Stimulated activated CD8-positive, alpha-beta memory T cell treated with anti-CD3 and anti-CD28 coated beads, Interleukin-4, amount 100 ng/mL, for 24 hours (primary cell): Measurements from ENCODE around the gene TUBB1.
"Not testable (repeated sequence)": the region's sequence is repeated elsewhere in the genome, so short reads cannot be mapped to it uniquely, and the experiment has no call there.

ENCODE experiments used
- DNase-seq: peaks from one replicate; pipeline ENCODE4 v3.0.0-alpha.2; 2020; ENCODE audit warnings: low read depth

The TUBB1 gene

GRCh38 chr20:59006167-59006863 is 12.9 kb upstream of the TUBB1 start:
- DNase-seq, result no peak

- DNase-seq, result no peak
These were observed 12.2 kb upstream of the TUBB1 start, which contains the start of gene CTSZ for GRCh38 chr20:59006864-59007664. Gene CTSZ, minus strand, starts transcription at chr20:59007254. Its CDS starts 126 bp downstream, at chr20:59007128.

DNA sequence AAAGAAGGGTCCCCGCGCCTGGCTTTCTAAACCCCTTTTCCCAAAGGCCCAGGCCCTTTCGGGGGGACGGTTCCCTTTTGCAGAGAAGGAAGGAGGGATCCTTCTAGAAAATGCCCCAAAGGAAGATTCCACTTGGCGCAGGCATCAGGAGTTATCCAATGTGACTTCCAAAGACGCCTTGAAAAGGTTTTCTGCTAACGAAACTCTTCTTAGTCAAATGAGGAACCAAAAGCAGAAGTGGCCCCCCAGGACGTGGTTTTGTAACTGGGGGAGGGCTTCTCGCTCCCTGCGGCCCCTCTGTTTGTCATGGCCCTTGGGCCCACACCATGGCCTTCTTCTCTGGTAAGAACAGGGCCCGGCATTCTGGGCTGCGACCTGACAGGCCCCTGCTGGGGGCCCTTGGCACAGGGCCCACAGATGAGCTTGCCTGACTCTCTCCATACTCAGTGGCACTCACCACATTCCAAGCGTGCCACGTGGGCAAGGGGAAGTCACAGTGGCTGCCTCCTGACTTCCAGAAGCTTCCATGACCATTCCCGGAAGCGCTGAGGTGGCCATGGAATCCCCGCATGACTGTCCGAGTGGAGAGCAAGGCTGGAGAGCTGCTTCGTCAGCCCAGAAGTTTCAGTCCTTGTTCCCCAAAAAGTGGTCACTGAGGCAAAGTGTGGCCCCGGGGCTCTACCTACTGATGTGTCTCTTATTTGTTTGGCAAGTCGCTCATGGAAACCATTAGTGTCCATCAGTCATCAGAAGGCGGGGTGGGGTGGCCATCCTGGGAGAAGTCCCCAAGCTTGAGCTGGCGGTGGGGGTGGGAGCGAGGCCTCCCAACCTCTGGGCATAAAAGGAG is 11.3 kb upstream of the TUBB1 start:
- DNase-seq, result no peak

- DNase-seq, result no peak
These were observed 10.4 kb upstream of the TUBB1 start for GRCh38 chr20:59008715-59009336.

DNA sequence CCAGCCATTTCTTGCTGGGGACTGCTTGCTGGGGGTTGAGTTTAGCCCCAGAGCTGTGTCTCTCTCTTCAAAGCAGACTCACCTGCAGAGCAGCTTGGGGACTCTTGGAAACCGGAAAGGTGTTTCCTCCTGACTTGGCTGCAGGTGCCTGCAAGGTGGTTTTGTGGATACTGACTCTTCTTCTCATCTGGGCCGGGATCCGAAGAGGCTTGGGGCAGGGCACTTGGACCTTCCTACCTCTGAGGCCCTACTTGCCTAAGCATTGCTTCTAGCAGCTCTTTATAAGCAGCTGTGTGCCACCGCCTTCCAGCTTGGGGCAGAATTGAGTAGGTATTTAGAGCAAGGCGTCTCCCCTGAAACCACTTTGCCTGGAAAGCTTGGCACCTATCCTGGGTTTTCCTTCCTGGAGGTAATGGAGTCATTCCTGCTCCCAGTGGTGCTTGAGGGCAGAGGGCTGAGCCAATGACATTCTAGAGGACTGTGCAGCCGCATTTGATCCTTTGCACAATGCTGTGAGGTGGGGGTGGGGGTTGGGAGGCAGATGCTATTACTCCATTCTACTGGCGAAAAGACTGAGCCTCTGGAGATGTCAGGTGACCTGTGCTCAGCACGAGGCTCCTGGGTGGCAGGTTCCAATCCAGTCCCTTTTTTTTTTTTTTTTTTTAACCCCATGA is 8.8 kb upstream of the TUBB1 start:
- no peak for DNase-seq

- no peak for DNase-seq
These were observed 8.0 kb upstream of the TUBB1 start for GRCh38 chr20:59010995-59011873.

- not testable (repeated sequence) for DNase-seq
These were observed 7.4 kb upstream of the TUBB1 start for GRCh38 chr20:59011874-59012157.

DNA sequence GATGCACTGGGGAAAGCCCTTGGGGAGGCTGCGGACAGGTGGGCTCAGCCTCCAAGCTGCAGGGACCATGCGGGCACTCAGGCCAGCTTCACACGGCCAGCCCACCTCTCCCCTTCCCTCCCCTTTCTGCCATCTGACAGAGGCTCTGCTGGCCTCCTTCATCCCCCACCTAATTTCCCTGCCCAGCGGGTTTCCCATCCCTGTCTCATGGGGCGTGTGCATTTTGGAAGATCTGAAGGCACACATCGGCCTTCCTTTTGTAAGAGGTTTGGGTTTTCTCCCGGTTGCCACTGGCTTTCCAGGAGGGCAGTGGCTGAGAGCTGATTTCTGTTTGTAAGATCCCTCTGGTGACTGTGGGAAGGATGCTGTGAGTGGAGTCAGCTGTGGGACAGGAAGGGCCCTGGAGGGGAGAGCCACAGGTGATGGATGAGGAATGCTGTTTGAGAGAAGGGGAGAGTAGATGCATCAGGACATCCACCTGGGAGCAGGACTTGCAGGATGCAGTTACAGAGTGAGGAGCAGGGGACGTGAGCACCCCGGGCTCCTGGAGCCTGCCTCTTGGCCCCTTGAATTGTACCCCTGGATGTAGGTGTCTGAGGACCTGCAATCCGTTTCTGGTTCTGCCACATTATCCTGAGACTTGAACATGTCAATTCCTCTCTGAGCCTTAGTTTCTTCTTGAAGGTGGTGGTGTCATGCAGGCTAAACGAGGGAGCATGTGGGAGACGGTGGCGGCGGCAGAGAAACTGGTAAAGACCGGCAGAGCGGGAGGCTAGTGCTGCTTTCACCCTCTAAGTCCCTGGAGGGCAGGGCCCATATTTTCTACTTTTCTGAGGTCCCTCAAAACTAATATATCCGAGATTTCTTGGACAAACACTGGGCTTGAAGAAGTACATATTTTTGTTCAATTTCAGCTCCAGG is 5.9 kb upstream of the TUBB1 start:
- no peak for DNase-seq

DNA sequence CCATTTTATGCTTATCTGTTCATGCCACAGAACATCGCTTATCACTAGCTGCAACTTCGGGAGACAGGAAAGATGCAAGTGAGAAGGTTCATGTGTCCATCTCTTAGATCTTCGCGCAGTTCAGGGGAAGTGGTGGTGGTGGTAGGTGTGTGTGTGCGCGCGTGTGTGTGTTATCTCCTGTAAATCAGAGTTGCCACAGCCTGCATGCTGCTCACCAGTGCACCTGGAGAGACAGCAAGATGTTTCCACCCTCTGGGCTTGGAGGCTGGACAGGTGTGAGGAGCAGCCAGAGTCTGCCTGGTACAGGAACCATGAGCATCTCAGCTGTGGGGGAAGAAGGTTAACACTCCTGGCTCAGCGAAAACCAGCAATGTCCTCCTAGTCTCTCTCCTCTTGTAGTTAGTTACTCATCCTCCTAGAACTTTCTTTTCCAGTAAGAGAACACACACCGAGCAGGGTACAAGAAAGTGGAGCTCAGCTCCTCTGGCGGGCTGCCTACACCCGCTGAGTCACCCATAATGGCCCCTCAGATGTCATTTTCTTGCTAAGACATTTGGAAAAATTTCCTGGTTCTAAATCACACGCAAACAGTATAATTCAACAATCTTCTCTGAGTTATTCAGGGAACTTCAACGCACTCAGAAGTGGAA is 5.1 kb upstream of the TUBB1 start:
- no peak for DNase-seq

DNA sequence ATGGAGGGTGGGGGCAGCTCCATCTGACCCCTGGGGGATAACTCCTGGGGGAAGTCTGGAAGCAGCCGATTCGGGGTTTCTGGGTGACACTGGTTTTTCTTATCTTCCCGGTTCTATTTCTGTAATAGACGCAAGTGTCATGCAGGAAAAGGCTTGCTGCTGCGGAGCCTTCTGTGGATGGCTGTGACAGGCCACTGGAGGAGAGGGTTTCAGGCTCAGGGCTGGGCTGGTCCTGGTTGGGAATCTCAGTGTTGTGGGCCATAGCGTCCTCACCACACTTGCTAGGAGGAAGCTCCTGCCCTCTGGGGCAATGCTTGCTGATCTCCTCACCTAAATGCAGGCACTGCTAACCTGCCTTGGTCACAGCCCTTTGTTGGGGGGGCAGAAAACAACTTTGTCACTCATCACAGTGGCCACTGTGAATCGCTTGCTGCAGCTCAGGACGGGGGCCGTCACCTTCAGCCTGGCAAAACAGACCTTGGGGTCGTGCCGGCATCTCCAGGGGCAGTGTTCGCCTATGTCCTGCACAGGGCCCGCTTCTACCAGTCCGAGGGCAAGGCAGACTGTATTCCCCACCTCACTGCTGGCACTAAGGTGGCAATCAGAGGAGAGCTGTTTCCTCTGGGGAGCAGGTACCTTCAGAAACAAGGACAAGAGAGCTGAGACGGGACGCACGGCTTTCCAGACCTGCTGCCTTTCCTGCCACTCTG is 4.4 kb upstream of the TUBB1 start:
- no peak for DNase-seq

DNA sequence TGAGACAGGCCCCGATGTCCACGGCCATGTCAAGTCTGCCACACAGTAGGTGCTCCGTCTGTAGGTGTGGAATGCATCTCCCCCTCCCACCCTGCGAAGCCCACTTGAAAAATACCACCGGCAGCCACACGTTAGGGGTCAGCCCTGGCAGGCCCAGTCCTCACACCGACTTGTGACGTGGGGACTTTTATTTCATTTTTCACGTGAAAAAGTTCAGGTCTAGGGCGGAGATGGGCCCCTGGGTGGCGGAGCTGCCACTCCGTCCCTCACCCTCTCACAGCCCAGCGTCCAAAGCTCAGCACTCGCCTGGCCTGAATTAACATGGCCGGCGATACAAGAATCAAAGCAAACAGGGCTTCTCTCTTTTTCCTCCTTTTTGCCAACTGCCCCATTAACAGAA is 3.8 kb upstream of the TUBB1 start:
- no peak for DNase-seq

DNA sequence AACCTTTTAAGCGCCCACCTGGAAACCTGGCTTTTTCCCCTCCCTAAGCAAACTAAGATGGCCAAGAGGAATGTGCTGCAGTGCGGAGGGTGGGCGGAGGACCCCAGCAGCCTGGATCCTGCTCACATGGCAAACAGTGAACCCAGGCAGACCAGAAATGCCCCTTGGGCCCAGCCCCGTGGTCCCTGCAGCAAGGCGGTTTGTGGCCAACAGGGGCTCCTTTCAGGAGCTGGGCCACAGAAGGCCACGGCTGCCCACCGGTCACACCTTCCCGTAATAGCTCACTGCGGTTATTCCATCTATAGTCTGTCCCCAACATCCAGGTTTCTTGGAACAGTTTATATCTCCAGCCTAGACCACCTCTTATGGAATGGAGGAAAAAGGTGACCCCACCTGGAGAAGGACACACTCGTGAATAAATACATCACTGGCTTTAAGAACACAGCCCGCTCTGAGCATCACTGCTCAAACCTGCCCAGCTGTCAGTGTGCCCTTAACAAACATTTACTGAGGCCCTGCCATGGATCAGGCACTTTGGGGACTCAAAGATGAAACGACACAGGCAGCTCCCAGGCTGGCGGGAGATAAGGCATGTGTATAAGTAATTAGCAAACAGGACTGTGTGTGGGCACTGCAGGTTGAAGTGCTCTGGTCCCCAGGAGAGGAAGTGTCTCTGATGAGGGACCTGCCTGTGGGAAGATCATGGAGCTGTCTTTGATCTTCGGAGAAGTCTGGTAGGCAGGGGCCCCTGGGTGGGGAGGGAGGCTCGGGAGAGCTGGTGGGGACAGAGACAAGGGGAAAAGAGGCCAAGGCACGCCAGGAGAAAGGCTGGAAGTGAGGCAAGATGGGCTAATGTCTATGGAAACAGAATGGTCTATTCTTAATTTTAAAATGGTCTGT is 3.2 kb upstream of the TUBB1 start:
- DNase-seq, result no peak

GRCh38 chr20:59016795-59017492 is 2.3 kb upstream of the TUBB1 start:
- no peak for DNase-seq

DNA sequence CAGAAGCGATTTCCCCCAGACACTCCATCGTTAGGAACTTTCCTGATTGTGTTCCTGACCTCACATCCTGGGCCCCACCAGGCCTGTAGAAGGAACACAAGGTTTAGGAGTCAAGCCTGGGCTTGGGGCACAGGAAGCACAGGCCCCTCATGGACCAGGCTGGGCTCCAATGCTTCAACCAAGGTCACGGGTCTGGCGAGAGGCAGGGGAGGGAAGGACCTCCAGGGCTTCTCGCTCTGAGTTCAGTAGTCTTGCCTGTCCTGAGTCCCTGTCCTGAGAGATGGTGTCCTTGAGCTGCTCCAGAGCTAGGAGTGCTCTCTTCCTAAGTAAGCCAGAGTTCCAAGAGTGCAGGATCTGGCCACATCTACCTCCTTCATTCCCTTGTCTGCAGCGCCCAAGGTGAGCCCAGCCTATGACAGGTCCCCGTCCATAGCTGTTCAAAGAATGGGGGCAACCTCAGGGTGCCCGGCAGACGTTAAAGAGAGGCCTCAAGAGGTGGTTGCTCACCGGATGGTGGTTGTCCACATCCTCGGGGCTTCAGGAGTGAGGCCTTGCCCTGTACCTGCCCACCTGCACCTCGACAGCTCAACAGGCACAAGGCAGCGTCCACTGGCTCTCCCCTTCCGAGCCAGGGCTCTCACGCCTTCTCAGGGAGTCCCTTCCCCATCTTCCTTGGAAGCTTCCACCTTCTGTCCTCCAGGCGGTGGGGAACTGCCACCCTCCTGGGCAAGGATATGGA is 1.6 kb upstream of the TUBB1 start:
- DNase-seq, result no peak

GRCh38 chr20:59018817-59019216 is 412 bp upstream of the TUBB1 start:
- no peak for DNase-seq

DNA sequence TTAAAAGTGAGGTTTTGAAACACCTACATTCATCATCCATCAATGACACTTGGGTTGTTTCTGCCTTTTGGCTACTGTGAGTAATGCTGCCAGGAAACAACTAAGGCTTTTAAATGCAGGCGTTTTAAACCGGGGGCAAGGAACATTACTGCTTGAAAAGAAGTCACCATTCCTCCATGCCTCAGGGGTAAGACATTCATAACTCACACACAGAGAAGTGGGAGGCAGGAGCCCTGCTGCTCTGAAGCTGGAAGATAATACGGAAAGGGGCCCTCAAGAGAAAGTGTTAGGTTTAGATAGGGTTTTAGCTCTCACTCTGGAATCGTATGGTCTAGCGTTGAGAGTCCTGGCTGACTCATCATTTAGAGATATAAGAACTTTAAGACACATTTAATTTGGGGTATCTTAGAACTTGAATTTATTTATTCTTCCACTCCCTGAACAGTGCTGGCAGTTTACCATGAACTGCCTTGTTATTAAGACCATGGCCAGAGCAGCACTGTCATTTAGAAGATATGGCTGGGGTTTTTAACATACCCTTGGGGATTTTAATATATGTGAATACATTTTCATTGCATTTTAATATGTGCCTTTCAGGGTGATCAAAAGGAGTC is 1.8 kb downstream of the TUBB1 start:
- no peak for DNase-seq
